ENCODE results near the gene KRT78. TPM values are rescaled to one million over a fixed set of nuclear protein-coding genes. Genes with fewer than 3 reads are reported as not detected.

The KRT78 gene
- total RNA-seq, 2 experiments from 2014 or later = not detected

- no peaks in the 10 kb centered on the region for H3K9me3 ChIP-seq (ENCODE audit: control insufficient read depth in 1 of 2, insufficient read depth in 1 of 2, low read length in 2 of 2)
- Mint-ChIP-seq H3K27ac (no peak within 1 kb of the TSS), H3K36me3 (ENCODE audit: low read depth) (no peaks in the 10 kb centered on the region), H3K27me3 (no peaks in the 10 kb centered on the region), H3K4me3 (no peak within 1 kb of the TSS), H3K4me1 (ENCODE audit: low read depth) (peaks cover 13% of the 10 kb centered on the region), H3K9me3 (no peaks in the 10 kb centered on the region)
- no peak within 1 kb of the TSS for H3K4me3 ChIP-seq (ENCODE audit: low read length)
- no peak for ATAC-seq (ENCODE audit: poor library complexity)
- ChIA-PET POLR2A (no interaction called here), CTCF (no interaction called here)
- TF ChIP-seq CTCF (IDR thresholded peaks at IDR 0.05) = no peak
- DNase-seq = no peak
- H3K27ac ChIP-seq (ENCODE audit: low read depth in 1 of 2, low read length in 2 of 2) = no peak within 1 kb of the TSS
- H3K36me3 ChIP-seq (ENCODE audit: insufficient read depth, low read length) = no peaks in the 10 kb centered on the region
- intact Hi-C loops (cut with DNase I, micrococcal nuclease) = no loop called here
- peaks cover 0 to 3% of the 10 kb centered on the region in 2 experiments for H3K27me3 ChIP-seq (ENCODE audit: control insufficient read depth in 1 of 2, insufficient read depth in 2 of 2, low read length in 2 of 2)
- H3K4me1 ChIP-seq (ENCODE audit: insufficient read depth, low read length) = no peaks in the 10 kb centered on the region
These were observed 34.7 kb downstream of the KRT78 start, which contains the start of gene KRT4 for GRCh38 chr12:52813885-52814709. Gene KRT4 (minus strand): TSS chr12:52814116. CDS start chr12:52814058, 58 bp downstream.

- H3K27me3 ChIP-seq (ENCODE audit: control insufficient read depth in 1 of 2, insufficient read depth in 2 of 2, low read length in 2 of 2) = no peaks in the 10 kb centered on the region
- ChIA-PET POLR2A (no interaction called here), CTCF (no interaction called here)
- DNase-seq = no peak
- Mint-ChIP-seq H3K9me3 (no peaks in the 10 kb centered on the region), H3K27ac (no peak overlapping the region), H3K4me3 (no peak overlapping the region), H3K36me3 (ENCODE audit: low read depth) (no peaks in the 10 kb centered on the region), H3K4me1 (ENCODE audit: low read depth) (peaks cover 12% of the 10 kb centered on the region), H3K27me3 (no peaks in the 10 kb centered on the region)
- no peak for TF ChIP-seq CTCF (IDR thresholded peaks at IDR 0.05)
- no peaks in the 10 kb centered on the region for H3K36me3 ChIP-seq (ENCODE audit: insufficient read depth, low read length)
- H3K9me3 ChIP-seq (ENCODE audit: control insufficient read depth in 1 of 2, insufficient read depth in 1 of 2, low read length in 2 of 2) = no peaks in the 10 kb centered on the region
- no peak for ATAC-seq (ENCODE audit: poor library complexity)
- no peak overlapping the region for H3K27ac ChIP-seq (ENCODE audit: low read depth in 1 of 2, low read length in 2 of 2)
- intact Hi-C loops (cut with DNase I, micrococcal nuclease) = no loop called here
- no peaks in the 10 kb centered on the region for H3K4me1 ChIP-seq (ENCODE audit: insufficient read depth, low read length)
- H3K4me3 ChIP-seq (ENCODE audit: low read length) = no peak overlapping the region
These were observed 35.5 kb downstream of the KRT78 start for GRCh38 chr12:52813203-52813819.

DNA sequence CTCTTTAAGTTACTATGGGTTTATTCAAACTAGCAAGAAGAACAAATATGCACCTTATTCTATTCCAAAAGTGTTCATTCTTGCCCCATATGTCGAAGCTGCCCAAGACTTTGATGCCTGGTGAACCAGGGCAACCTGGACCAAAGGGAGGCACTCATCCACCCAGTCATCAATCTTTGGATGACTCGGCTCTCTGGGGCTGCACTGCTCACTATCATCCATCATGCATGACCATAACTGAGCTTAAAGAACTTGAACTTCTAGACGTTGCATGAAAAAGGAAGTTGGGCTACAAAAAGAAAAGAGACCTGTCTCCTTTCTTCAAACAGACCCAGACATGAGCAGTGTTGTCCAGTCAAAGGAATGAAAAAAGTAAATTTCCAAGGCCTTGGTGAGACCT lies 36.0 kb downstream of the KRT78 start:
- no peaks in the 10 kb centered on the region for H3K27me3 ChIP-seq (ENCODE audit: control insufficient read depth in 1 of 2, insufficient read depth in 2 of 2, low read length in 2 of 2)
- intact Hi-C loops (cut with DNase I, micrococcal nuclease) = no loop called here
- no peak overlapping the region for H3K27ac Mint-ChIP-seq
- H3K27me3 Mint-ChIP-seq = no peaks in the 10 kb centered on the region
- H3K36me3 Mint-ChIP-seq (ENCODE audit: low read depth) = no peaks in the 10 kb centered on the region
- no peak for ATAC-seq (ENCODE audit: poor library complexity)
- POLR2A ChIA-PET = interaction anchor here (0.9 kb wide), 1 partner anchor 23 kb away, joined by 3 read pairs; no protein-coding TSS in a partner anchor
- DNase-seq = no peak
- peaks cover 6% of the 10 kb centered on the region for H3K4me1 Mint-ChIP-seq (ENCODE audit: low read depth)
- no peaks in the 10 kb centered on the region for H3K9me3 Mint-ChIP-seq
- no peak overlapping the region for H3K4me3 Mint-ChIP-seq
- H3K27ac ChIP-seq (ENCODE audit: low read depth in 1 of 2, low read length in 2 of 2) = no peak overlapping the region
- no peak overlapping the region for H3K4me3 ChIP-seq (ENCODE audit: low read length)
- H3K9me3 ChIP-seq (ENCODE audit: control insufficient read depth in 1 of 2, insufficient read depth in 1 of 2, low read length in 2 of 2) = no peaks in the 10 kb centered on the region
- no peak for TF ChIP-seq CTCF (IDR thresholded peaks at IDR 0.05)
- H3K4me1 ChIP-seq (ENCODE audit: insufficient read depth, low read length) = no peaks in the 10 kb centered on the region
- no peaks in the 10 kb centered on the region for H3K36me3 ChIP-seq (ENCODE audit: insufficient read depth, low read length)
- CTCF ChIA-PET = no interaction called here

All from CD4-positive, alpha-beta T cell (primary cell).